Upper lobe of right lung (tissue), 1 donor: ENCODE data around the gene AHCYL1. TPM values are rescaled to one million over a fixed set of nuclear protein-coding genes. Genes with fewer than 3 reads are reported as not detected.

Experiments used
- ATAC-seq: fragments of 200-7000 bp; cut with Tn5 transposase; one replicate; pipeline ENCODE4 v1.9.1; 2020; ENCODE audit warnings: mild to moderate bottlenecking, moderate library complexity
- DNase-seq: peaks from one replicate; pipeline ENCODE4 v3.0.0-alpha.2; 2020
- H3K27ac ChIP-seq: fragments of 200-600 bp; one replicate; pipeline ENCODE4 v1.8.0; 2022
- H3K27me3 ChIP-seq: fragments of 200-600 bp; one replicate; pipeline ENCODE4 v1.8.0; 2022; ENCODE audit warnings: mild to moderate bottlenecking
- H3K36me3 ChIP-seq: fragments of 200-600 bp; one replicate; pipeline ENCODE4 v1.8.0; 2022
- H3K4me1 ChIP-seq: fragments of 200-600 bp; one replicate; pipeline ENCODE4 v1.8.0; 2022
- H3K4me3 ChIP-seq: fragments of 200-600 bp; one replicate; pipeline ENCODE4 v1.8.0; 2022; ENCODE audit warnings: mild to moderate bottlenecking
- H3K9me3 ChIP-seq: fragments of 200-600 bp; one replicate; pipeline ENCODE4 v1.8.0; 2022
- CTCF ChIP-seq: fragments of 200-600 bp; IDR thresholded peaks from one replicate; pipeline ENCODE4 v1.8.0; 2022; ENCODE audit warnings: antibody characterized with exemption
- intact Hi-C: fragments of 100-400 bp; cut with DNase I; formaldehyde crosslinking; loops from one replicate; pipeline ENCODE4 v1.11.0; 2022
- total RNA-seq: library from RNA; stranded (reverse); fragmentation: NEBNext Ultra II Directional; extraction: Animal tissue kit (Norgen Biotek cat#: 25700); gene quantifications from one replicate; pipeline ENCODE4 v1.2.1, GENCODE V29; 2021
- donor health status: DM: no; HTN: yes; CAD: no; lungs with severe emphysema.

AHCYL1 gene
- total RNA-seq, 1 donor from 2014 or later: 91.7 TPM

DNA sequence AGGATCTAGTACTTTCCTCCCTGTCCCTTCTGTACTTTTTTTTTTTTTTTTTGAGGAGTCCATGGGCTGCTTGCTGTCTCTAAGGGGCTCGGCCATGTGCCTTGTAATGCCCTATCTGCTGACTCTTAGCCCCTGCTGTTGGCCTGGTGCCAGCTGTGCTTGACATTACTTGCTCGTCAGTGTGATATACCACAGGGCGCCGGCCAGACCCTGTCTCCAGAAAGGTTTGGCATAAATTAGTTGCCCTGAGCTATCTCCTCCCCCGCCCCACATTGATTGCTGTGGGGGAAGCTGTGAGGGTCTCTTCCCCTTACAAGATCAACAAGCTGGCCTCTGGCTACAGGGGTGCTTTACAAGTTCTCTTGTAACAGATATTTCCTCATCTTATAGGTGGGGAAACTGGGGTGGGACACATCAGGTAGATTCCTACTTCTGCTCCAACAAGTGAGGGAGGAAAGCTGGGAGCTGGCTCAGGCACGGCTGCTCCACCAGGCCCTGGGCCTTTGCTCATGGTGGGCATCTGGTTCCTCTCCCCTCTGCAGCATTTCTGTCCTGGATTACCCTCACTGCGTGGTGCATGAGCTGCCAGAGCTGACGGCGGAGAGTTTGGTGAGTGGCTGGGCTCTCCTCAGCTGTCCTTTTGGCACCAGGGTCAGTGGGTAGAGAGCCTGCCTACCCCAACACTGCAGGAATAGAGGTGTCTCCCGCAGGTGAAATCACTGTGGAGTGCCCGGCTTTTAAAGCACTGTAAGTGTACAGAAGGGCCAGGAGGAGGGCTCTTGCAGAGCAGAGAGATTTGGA, 65.4 kb downstream of the AHCYL1 start:
- Histone ChIP-seq H3K9me3 (no peaks in the 10 kb centered on the region), H3K36me3 (peaks cover 100% of the 10 kb centered on the region), H3K27me3 (no peaks in the 10 kb centered on the region), H3K4me1 (peaks cover 8% of the 10 kb centered on the region), H3K27ac (peak overlapping the region; percentile 44), H3K4me3 (no peak overlapping the region)
- no peak for DNase-seq
- no peak for TF ChIP-seq CTCF
- intact Hi-C loops: loop anchor here (10.0 kb wide), 1 partner anchor 55 kb away; no protein-coding TSS in a partner anchor
- no peak for ATAC-seq

DNA sequence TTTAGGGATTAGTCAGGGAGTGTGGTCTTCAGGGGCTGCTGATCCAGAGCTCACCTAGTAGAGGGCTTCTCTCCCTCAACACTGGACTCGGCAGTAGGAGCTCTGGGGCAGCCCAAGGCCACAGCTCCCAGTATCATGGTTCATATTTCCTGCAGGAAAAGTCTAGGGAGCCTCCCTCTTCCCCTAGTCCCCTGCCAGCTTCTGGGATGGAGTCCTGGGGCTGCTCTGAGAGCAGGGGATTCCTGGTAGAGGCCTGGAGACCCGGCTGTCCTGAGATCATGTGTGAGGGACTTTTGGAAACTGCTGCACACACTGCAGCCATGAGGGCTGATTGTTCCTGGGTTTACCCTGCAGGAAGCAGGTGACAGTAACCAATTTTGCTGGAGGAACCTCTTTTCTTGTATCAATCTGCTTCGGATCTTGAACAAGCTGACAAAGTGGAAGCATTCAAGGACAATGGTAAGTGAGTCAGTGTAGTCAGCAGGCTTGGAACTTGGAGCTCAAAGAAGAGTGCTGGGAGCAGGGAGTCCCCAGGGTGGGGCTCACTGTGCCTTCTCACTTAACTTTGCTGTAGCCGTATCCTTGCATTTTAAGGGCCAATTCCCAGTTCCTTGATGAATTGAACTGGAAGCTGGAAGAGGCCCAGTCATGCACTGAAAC, 66.2 kb downstream of the AHCYL1 start:
- intact Hi-C loops: loop anchor here (10.0 kb wide), 1 partner anchor 54 kb away; no protein-coding TSS in a partner anchor
- no peak for ATAC-seq
- no peak for TF ChIP-seq CTCF
- H3K9me3 ChIP-seq: no peaks in the 10 kb centered on the region
- no peak for DNase-seq
- H3K4me1 ChIP-seq: peaks cover 8% of the 10 kb centered on the region
- peak overlapping the region; percentile 44 for H3K27ac ChIP-seq
- no peaks in the 10 kb centered on the region for H3K27me3 ChIP-seq
- H3K36me3 ChIP-seq: peaks cover 100% of the 10 kb centered on the region
- H3K4me3 ChIP-seq: no peak overlapping the region

DNA sequence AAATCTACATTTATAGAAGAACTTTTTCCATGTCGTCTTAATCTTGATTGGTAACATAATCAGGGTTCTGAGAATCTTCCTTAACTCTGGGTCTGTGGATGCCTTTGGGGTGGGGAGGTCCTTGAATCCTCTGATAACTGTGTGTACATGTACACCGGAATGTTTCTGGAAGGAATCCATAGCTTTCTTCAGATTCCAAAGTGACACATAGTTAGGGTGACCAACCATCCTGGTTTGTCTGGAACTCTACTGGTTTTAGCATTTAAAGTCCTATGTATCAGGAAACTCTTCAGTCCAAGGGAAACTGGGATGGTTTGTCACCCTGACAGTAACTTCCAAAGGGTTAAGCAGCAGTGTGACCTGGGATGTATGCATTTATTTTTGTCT, 66.7 kb downstream of the AHCYL1 start:
- no peaks in the 10 kb centered on the region for H3K27me3 ChIP-seq
- H3K4me1 ChIP-seq: peaks cover 8% of the 10 kb centered on the region
- peaks cover 100% of the 10 kb centered on the region for H3K36me3 ChIP-seq
- ATAC-seq: no peak
- H3K27ac ChIP-seq: peak overlapping the region; percentile 44
- no peak overlapping the region for H3K4me3 ChIP-seq
- TF ChIP-seq CTCF: no peak
- intact Hi-C loops: loop anchor here (10.0 kb wide), 1 partner anchor 54 kb away; no protein-coding TSS in a partner anchor
- no peak for DNase-seq
- no peaks in the 10 kb centered on the region for H3K9me3 ChIP-seq

DNA sequence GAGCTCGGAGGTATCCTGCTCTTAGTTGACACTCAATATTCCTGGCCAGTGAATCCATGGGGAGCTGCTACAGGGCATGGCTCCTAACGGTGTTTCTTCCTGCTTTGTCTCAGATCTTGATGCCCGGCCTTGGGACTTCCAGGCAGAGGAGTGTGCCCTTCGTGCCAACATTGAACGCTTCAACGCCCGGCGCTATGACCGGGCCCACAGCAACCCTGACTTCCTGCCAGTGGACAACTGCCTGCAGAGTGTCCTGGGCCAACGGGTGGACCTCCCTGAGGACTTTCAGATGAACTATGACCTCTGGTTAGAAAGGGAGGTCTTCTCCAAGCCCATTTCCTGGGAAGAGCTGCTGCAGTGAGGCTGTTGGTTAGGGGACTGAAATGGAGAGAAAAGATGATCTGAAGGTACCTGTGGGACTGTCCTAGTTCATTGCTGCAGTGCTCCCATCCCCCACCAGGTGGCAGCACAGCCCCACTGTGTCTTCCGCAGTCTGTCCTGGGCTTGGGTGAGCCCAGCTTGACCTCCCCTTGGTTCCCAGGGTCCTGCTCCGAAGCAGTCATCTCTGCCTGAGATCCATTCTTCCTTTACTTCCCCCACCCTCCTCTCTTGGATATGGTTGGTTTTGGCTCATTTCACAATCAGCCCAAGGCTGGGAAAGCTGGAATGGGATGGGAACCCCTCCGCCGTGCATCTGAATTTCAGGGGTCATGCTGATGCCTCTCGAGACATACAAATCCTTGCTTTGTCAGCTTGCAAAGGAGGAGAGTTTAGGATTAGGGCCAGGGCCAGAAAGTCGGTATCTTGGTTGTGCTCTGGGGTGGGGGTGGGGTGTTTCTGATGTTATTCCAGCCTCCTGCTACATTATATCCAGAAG, 69.2 kb downstream of the AHCYL1 start:
- no peaks in the 10 kb centered on the region for H3K9me3 ChIP-seq
- peak; percentile 96 for TF ChIP-seq CTCF
- ATAC-seq (peak; percentile 75), DNase-seq (peak; percentile 78)
- H3K27ac ChIP-seq: no peak overlapping the region
- intact Hi-C loops: loop anchor here (10.0 kb wide), 1 partner anchor 51 kb away; no protein-coding TSS in a partner anchor
- peaks cover 8% of the 10 kb centered on the region for H3K4me1 ChIP-seq
- no peak overlapping the region for H3K4me3 ChIP-seq
- H3K27me3 ChIP-seq: no peaks in the 10 kb centered on the region
- H3K36me3 ChIP-seq: peaks cover 93% of the 10 kb centered on the region

GRCh38 chr1:110055493-110056284, 71.1 kb downstream of the AHCYL1 start:
- TF ChIP-seq CTCF: no peak
- Histone ChIP-seq H3K4me3 (no peak overlapping the region), H3K27ac (no peak overlapping the region), H3K4me1 (no peaks in the 10 kb centered on the region), H3K36me3 (peaks cover 74% of the 10 kb centered on the region), H3K27me3 (no peaks in the 10 kb centered on the region), H3K9me3 (no peaks in the 10 kb centered on the region)
- ATAC-seq (no peak), DNase-seq (no peak)
- intact Hi-C loops: loop anchor here (10.0 kb wide), 1 partner anchor 49 kb away; no protein-coding TSS in a partner anchor
